ENCODE data around the gene MRC1. TPM values are rescaled to one million over a fixed set of nuclear protein-coding genes. Genes with fewer than 3 reads are reported as not detected.

The MRC1 gene
- polyA plus RNA-seq, 3 donors, result 9.9 to 11.6 (median 11.3) TPM

DNA sequence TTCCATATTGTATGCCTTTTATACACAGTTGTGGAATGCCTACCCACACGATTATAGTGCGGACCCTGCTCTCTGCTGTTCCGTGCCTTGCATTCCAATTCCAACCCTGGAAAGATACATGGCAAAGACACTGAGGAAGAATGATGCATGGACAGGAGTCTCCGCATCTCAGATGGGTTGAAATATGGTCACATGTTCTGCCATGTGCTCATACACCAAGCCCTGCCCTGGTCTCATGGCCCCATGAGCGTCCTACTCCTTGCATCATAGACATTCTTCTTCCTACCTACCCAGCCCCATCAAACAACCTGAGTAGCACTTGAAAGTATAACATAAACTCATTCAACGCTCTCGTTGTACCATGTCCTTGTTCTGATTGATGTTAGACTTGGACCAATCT, 148.9 kb downstream of the MRC1 start:
- DNase-seq (ENCODE audit: low read depth in 3 of 3, low spot score in 2 of 3), result no peak

DNA sequence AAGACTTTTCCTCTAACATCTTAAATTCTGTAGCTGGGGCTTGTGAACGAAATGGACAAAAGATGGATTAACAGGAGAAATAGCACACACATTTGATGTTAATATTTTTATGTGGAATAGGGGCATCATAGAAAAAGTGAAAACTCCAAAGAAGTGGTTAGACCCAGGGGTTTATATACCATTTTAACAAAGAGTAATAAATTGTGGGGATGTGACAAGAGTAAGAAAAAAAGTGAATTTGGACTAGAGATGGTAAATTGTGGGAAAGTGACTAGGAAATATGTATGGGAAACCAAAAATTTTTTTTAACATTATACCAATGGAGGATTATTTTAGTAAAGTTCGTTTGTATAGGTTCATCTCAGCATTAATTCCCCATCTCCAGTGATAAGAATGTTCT, 150.7 kb downstream of the MRC1 start:
- DNase-seq (ENCODE audit: low read depth in 3 of 3, low spot score in 2 of 3), result no peak

Other genes with a start within 250 kb of the MRC1 start
- 10 to 100 TPM; 11.2 to 16.3 (median 13.4) TPM for gene HACD1, start 192.0 kb upstream of the MRC1 start, polyA plus RNA-seq (ENCODE audit: insufficient read length in 3 of 3)
- 10 to 100 TPM; 30.0 to 34.7 (median 32.3) TPM for gene STAM, start 165.2 kb upstream of the MRC1 start, polyA plus RNA-seq (ENCODE audit: insufficient read length in 3 of 3)
- under 1 TPM; 0.19 to 0.26 (median 0.25) TPM for gene TMEM236, start 57.1 kb upstream of the MRC1 start, polyA plus RNA-seq (ENCODE audit: insufficient read length in 3 of 3)
- not detected for gene SLC39A12, start 142.6 kb downstream of the MRC1 start, polyA plus RNA-seq (ENCODE audit: insufficient read length in 3 of 3)